Measurements from ENCODE around the gene CLIC3. TPM values are rescaled to one million over a fixed set of nuclear protein-coding genes. Genes with fewer than 3 reads are reported as not detected.

The CLIC3 gene
- 11.9 and 74.5 TPM in 2 replicates for total RNA-seq

DNA sequence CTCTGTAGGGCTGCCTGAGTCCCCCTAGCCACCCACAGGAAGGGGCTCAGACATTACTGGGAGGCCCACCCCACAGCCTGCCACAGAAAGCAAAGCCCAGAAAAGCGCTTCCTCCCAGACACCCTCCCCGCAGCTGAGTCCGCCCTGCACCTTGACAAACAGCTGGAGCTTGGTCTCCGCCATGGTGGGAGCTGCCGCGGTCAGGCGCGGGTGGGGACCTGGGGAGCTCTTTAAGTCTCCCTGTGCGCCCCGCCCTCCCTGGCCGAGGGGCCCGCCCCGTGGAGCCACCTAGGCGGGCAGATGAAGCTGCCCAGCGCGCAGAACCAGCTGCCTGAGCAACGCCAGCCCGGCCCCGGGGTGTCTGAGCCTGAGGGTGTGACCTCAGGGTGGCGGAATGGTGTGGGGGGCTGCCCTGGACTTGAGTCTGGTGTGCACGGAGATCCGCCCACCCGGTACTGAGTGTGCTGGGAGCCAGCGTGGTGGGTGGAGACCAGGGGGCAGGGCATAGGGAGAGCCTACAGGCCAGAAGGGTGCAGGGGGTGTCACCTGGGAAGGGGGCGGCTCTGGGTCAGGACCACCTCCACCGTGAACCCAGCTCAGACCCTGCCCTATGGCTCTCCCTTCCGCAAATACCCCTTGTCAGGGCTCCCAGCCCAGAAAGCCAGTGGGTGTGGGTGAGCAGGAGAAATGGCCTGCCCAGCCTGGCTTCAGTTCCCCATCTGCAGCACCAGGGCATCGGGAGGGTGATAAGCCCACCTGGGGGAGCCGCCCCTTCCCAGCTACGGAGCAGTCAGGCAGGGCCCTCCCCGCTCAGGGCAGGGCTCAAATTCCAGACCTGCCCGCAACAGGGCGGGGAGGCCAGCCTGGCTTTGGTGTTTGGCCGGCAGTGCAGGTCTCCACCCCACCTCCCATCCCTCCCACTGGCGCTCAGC, at the start of gene CLIC3:
Gene CLIC3, minus strand, starts transcription at position 208 of the 932 bp plus-strand sequence. Its CDS starts 25 bp downstream, at position 183.

DNA sequence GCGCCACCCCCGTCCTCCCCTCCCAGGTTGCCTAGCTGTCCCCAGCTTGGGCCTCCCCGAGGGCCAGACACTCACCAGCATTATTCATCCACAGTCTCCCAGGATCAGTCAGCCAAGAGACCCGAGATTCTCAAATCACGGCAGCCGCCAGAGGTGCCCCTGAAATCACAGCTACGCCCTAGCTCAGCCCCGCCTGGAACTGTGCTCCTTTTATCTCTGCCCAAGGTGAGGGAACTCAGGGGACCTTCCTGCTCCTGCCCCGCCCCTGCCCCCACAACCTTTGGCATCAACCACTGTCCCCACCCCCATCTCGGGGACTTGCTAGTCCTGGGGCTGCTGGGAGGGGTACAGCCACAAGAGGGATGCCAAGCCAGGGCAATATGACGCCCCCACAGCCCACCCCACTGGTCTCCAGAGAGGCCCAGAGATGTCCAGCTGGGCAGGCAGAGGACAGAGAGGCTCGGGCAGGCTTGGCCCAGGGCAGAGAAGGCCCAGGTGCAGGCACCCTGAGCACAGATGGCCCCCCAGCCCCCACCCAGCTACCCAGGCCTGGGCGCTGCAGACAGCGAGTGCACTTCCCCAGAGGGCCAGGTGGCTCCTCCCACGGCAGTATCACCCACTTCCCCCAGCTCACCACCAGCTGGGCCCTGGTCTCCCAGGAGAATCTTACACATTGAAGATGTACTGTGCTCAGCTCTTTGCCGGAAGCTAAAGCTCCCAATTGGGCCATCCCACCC, 35.7 kb upstream of the CLIC3 start, which contains the start of gene FUT7:
Gene FUT7, minus strand, starts transcription at position 185 of the 737 bp plus-strand sequence. Its CDS starts 97 bp downstream, at position 88.

GRCh38 chr9:137027369-137028262, 31.2 kb upstream of the CLIC3 start, which contains the start of gene ABCA2:
ABCA2 (minus strand) TSS chr9:137028237; CDS start chr9:137028140, 97 bp downstream.

DNA sequence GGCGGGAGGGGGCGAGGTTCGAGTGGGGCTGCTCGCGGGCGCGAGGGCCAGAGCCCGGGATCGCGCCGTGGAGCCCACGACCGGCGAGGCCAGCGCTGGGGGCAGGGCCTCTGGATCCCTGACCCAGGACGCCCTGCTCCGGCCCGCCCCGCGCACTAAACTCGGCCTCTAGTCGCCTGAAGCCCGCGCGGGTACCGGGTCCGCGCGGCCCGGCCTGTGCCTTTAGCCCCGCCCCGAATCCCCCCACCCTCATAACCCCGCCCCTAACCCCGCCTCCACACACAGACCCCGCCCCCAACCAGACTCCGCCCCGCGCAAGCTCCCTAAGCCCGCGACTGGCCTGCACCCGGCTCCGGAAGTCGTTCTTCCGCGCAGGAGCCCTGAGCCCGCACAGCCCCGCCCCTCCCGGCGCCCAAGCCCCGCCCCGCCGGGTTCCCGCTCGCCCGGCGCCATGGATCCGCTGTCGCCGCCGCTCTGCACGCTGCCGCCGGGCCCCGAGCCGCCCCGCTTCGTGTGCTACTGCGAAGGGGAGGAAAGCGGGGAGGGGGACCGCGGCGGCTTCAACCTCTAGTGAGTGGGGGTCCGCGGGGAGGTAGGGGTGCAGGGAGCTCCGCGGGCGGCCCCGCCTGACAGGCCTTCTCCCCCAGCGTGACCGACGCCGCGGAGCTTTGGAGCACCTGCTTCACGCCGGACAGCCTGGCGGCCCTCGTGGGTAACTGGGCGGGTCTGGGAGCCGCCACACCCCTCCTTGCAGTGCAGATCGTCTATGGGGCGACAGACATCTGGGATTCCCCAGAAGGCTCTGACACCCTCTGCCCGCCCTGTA, 4.2 kb downstream of the CLIC3 start, which contains the start of gene PAXX:
Gene PAXX, plus strand, starts transcription at position 430 of the 826 bp plus-strand sequence. Its CDS starts 22 bp downstream, at position 452.

GRCh38 chr9:136982232-136983051, 13.9 kb downstream of the CLIC3 start, which contains the start of gene LCNL1:
LCNL1 (plus strand) TSS chr9:136982993; CDS start chr9:136983587, 594 bp downstream.

DNA sequence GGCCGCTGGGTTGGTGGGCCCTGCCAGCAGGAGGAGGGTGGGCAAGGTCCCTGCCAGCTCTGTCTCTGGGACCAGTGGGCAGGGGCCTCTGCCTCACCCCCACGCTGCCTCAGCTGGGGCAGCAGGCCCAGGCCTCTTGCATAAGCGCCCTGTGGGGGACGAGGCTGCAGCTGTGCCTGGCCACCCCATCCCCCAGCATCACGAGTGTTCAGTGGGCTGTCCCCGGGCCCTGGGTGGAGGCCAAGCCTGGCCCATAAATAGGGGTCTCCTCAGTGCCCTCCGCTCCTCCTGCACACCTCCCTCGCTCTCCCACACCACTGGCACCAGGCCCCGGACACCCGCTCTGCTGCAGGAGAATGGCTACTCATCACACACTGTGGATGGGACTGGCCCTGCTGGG, 19.1 kb downstream of the CLIC3 start, which contains the start of gene PTGDS:
Gene PTGDS, plus strand, starts transcription at position 282 of the 400 bp plus-strand sequence. Its CDS starts 75 bp downstream, at position 357.

GRCh38 chr9:136951541-136952320, 44.6 kb downstream of the CLIC3 start, which contains the start of gene LCN12:
LCN12 (plus strand) TSS chr9:136952273; CDS start chr9:136952328, 55 bp downstream.

Other genes starting within 250 kb of the CLIC3 start
- gene LCN6, start 248.0 kb downstream of the CLIC3 start, total RNA-seq, result not detected in 2 replicates
- gene LCN8, start 238.3 kb downstream of the CLIC3 start, total RNA-seq, result not detected in 2 replicates
- gene LCN15, start 232.1 kb downstream of the CLIC3 start, total RNA-seq, result not detected in 2 replicates
- 86.8 and 179 TPM in 2 replicates for gene TMEM141, start 205.2 kb downstream of the CLIC3 start, total RNA-seq
- 0.35 TPM in 1 of 2 replicates, not detected in the other for gene CCDC183, start 200.2 kb downstream of the CLIC3 start, total RNA-seq
- gene RABL6, start 188.6 kb downstream of the CLIC3 start, total RNA-seq, result 69.3 and 72.9 TPM in 2 replicates
- 2.0 TPM in 2 replicates for gene AJM1, start 154.1 kb downstream of the CLIC3 start, total RNA-seq
- 83.2 and 140 TPM in 2 replicates for gene PHPT1, start 147.2 kb downstream of the CLIC3 start, total RNA-seq
- 0.77 and 1.8 TPM in 2 replicates for gene MAMDC4, start 144.2 kb downstream of the CLIC3 start, total RNA-seq
- 303 and 404 TPM in 2 replicates for gene EDF1, start 130.3 kb downstream of the CLIC3 start, total RNA-seq
- 3.4 and 4.9 TPM in 2 replicates for gene TRAF2, start 110.1 kb downstream of the CLIC3 start, total RNA-seq
- 152 and 153 TPM in 2 replicates for gene FBXW5, start 51.8 kb downstream of the CLIC3 start, total RNA-seq
- not detected in 2 replicates for gene C8G, start 51.3 kb downstream of the CLIC3 start, total RNA-seq
- not detected in 2 replicates for gene LCN12, start 44.3 kb downstream of the CLIC3 start, total RNA-seq
- gene PTGDS, start 19.1 kb downstream of the CLIC3 start, total RNA-seq, result 304 and 428 TPM in 2 replicates
- 1.4 and 2.2 TPM in 2 replicates for gene LCNL1, start 13.6 kb downstream of the CLIC3 start, total RNA-seq
- gene PAXX, start 4.1 kb downstream of the CLIC3 start, total RNA-seq, result 36.9 and 65.2 TPM in 2 replicates
- 14.5 and 18.3 TPM in 2 replicates for gene ABCA2, start 31.7 kb upstream of the CLIC3 start, total RNA-seq
- gene FUT7, start 35.5 kb upstream of the CLIC3 start, total RNA-seq, result not detected in 2 replicates
- gene NPDC1, start 49.6 kb upstream of the CLIC3 start, total RNA-seq, result 54.4 and 67.6 TPM in 2 replicates
- gene ENTPD2, start 57.5 kb upstream of the CLIC3 start, total RNA-seq, result 0.09 and 0.12 TPM in 2 replicates
- 0.34 and 0.70 TPM in 2 replicates for gene SAPCD2, start 74.0 kb upstream of the CLIC3 start, total RNA-seq
- gene UAP1L1, start 80.9 kb upstream of the CLIC3 start, total RNA-seq, result 12.0 and 13.6 TPM in 2 replicates
- gene MAN1B1, start 90.4 kb upstream of the CLIC3 start, total RNA-seq, result 61.3 and 66.3 TPM in 2 replicates
- gene DPP7, start 118.2 kb upstream of the CLIC3 start, total RNA-seq, result 106 and 123 TPM in 2 replicates
- gene GRIN1, start 142.6 kb upstream of the CLIC3 start, total RNA-seq, result not detected in 2 replicates
- not detected in 2 replicates for gene LRRC26, start 173.5 kb upstream of the CLIC3 start, total RNA-seq
- not detected in 2 replicates for gene TMEM210, start 175.5 kb upstream of the CLIC3 start, total RNA-seq
- gene ANAPC2, start 192.0 kb upstream of the CLIC3 start, total RNA-seq, result 10.4 and 10.9 TPM in 2 replicates
- 65.7 and 87.8 TPM in 2 replicates for gene SSNA1, start 192.1 kb upstream of the CLIC3 start, total RNA-seq
- 12.4 and 16.1 TPM in 2 replicates for gene TPRN, start 204.2 kb upstream of the CLIC3 start, total RNA-seq
- 30.5 and 33.1 TPM in 2 replicates for gene TMEM203, start 209.1 kb upstream of the CLIC3 start, total RNA-seq
- gene NDOR1, start 209.1 kb upstream of the CLIC3 start, total RNA-seq, result 8.8 and 11.2 TPM in 2 replicates
- not detected in 2 replicates for gene RNF208, start 225.7 kb upstream of the CLIC3 start, total RNA-seq
- 0.17 TPM in 1 of 2 replicates, not detected in the other for gene CYSRT1, start 228.6 kb upstream of the CLIC3 start, total RNA-seq
- gene RNF224, start 230.9 kb upstream of the CLIC3 start, total RNA-seq, result not detected in 2 replicates
- not detected in 2 replicates for gene SLC34A3, start 234.3 kb upstream of the CLIC3 start, total RNA-seq
- 115 and 248 TPM in 2 replicates for gene TUBB4B, start 244.7 kb upstream of the CLIC3 start, total RNA-seq

Data from pericardium fibroblast (primary cell).